ENCODE measurements around the gene CFAP52.

- TF ChIP-seq CTCF (IDR thresholded peaks at IDR 0.05 in 8 of 11, conservative IDR thresholded peaks at IDR 0.05 in 3 of 11) (no peak), POLR2A (IDR thresholded peaks at IDR 0.05) (no peak), POLR2AphosphoS5 (IDR thresholded peaks at IDR 0.05) (no peak)
Measured at GRCh38 chr17:9622961-9623360, 46.5 kb downstream of the CFAP52 start.

Data from spleen (tissue), 7 donors.